ENCODE results near the gene INO80B.

INO80B gene

GRCh38 chr2:74502147-74502719 lies 47.3 kb downstream of the INO80B start:
- no peak for DNase-seq (ENCODE audit: low spot score)

- DNase-seq (ENCODE audit: low spot score), result no peak
Measured at GRCh38 chr2:74502720-74503505, 48.0 kb downstream of the INO80B start.

GRCh38 chr2:74503506-74504475 lies 48.9 kb downstream of the INO80B start:
- DNase-seq (ENCODE audit: low spot score), result no peak

GRCh38 chr2:74504591-74504990 lies 49.7 kb downstream of the INO80B start:
- DNase-seq (ENCODE audit: low spot score), result no peak

- no peak for DNase-seq (ENCODE audit: low spot score)
Measured at GRCh38 chr2:74505448-74506246, 50.8 kb downstream of the INO80B start.

- DNase-seq (ENCODE audit: low spot score), result peak; percentile 96
Measured at GRCh38 chr2:74507145-74507925, 52.4 kb downstream of the INO80B start, which contains the start of gene PCGF1. Gene PCGF1 (minus strand): TSS chr2:74507695. CDS start chr2:74507668, 27 bp downstream.

All from germinal center (tissue), 1 donor.